HG03025 (cell line): ENCODE measurements around the gene NIFK.
"Not testable (repeated sequence)": the region's sequence is repeated elsewhere in the genome, so short reads cannot be mapped to it uniquely, and the experiment has no call there.

Experiments used
- ATAC-seq: cut with Tn5 transposase; IDR thresholded peaks from one replicate; pipeline ENCODE4 v1.9.1; 2021; ENCODE audit warnings: mild to moderate bottlenecking, moderate library complexity; ENCODE audit not compliant: unreplicated experiment, low FRiP score

The NIFK gene

DNA sequence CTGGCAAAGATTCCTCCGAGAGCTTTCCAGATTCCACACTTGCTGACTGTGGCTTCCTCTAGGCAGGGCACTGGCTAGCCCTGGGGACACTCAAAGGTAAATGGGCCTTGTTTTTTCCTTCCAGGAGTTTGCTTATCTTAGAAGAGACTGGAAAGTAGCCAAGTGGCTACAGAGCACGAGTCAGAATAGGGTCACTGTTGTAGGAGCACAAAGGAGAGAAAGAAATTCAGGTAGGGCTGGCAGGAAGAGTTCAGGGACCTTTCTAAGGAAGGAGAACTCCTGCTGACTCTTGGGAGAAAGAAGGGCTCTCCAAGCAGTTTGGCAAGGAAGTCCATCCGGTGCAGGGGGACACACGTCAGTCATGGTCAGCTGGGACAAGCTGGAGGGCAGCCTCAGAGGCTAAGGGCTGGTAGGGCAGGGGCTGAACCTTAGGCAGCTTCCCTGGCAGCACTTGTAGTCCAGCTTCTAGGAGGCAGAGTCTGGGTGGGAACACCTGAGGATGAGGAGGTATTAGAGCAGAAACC lies 39.5 kb downstream of the NIFK start:
- ATAC-seq = no peak

- ATAC-seq = no peak
Observed at GRCh38 chr2:121696410-121696930, 40.2 kb downstream of the NIFK start.

GRCh38 chr2:121695171-121695451 lies 41.6 kb downstream of the NIFK start:
- no peak for ATAC-seq

GRCh38 chr2:121694398-121695170 lies 42.1 kb downstream of the NIFK start:
- no peak for ATAC-seq

GRCh38 chr2:121690572-121690971 lies 46.1 kb downstream of the NIFK start:
- not testable (repeated sequence) for ATAC-seq

GRCh38 chr2:121690095-121690494 lies 46.6 kb downstream of the NIFK start:
- no peak for ATAC-seq

GRCh38 chr2:121689356-121689755 lies 47.3 kb downstream of the NIFK start:
- ATAC-seq = no peak

DNA sequence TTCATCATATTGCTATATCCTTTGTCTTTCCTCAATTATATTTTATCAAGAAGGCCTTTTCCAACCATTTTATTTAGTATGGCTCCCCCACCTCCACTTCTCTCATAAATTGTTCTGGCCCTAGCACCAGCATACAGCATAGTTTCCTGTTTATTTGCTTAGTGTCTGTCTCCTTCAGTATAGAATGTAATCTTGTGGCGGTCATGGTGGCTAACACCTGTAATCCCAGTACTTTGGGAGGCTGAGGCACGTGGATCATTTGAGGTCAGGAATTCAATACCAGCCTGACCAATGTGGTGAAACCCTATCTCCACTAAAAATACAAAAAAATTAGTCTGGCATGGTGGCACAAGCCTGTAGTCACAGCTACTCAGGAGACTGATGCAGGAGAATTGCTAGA lies 47.9 kb downstream of the NIFK start:
- no peak for ATAC-seq

- ATAC-seq = no peak
Observed at GRCh38 chr2:121686902-121687301, 49.8 kb downstream of the NIFK start.

DNA sequence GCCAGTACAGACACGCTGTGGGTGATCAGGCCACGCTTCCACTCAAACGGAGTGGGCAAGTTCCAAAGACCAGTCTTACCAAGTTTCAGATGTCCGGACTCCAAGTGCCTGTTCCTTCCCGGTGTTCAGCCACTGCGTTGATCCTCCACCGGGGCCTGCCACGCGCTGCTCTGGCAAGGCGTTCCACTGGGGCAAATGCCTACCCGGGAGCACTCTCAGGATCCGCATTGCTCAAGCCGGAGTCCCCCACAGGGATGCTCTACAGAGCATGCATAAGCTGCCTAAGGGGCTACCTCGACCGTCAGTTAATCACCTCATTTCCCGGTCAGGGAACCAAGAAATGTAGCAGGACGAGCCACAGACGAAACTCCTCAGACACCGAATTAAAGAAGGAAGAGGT lies 50.5 kb downstream of the NIFK start:
- no peak for ATAC-seq

DNA sequence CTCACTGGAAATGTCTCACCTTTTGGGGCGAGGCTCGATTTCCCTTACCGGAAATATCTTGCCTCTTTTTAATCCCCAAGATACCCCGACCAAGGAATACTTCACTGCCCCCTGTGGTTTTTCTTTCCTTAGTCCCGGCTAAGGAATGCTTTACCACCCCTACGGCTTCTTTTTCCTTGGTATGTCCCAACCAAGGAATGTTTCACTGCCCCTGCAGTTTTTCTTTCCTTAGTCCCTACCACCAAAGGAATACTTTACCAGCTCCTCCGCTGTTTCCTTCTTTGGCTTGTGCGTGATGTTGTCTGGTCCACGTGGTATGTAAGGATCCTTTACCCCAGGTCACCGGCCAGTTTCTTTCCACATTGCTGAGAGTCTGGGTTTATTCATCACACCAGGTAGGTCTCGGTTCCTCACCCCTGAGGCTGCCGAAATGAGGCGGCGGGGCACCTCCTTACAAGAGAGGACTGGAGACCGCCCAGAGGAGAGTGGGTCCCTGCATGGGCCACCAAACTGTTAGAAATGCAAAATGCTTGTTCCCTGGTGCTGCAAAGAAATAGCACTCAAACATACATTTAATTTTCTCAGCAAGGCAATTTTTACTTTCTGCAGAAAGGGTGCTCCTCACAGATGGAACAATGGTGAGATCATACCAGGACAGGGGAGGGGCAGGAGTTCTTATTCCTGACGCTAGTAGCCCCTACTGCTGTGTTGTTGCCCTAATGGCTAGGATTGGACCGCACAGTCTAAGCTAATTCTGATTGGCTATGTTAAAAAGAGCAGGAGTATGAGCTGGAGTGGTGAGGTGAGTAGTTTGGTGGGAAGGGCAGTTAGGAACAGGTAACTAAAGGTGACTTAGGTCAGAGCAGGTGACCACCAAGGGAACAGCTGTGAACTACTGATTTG lies 54.0 kb downstream of the NIFK start:
- ATAC-seq = no peak

DNA sequence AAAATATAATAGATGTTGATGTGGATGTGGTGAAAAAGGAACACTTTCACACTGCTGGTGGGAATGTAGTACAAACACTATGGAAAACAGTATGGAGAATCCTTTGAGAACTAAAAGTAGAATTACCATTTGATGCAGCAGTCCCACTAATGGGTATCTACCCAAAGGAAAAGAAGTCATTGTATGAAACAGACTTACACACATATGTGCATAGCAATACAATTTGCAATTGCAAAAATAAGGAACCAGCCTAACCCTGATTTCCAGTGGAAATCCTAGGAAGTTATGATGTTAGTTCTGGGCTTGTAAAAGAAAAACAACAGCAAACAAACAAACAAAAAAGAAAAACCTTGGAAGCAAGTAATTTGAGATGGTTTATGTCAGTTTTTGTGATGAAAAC lies 58.8 kb downstream of the NIFK start:
- ATAC-seq = no peak
